OCI-LY3 (cell line): Measurements from ENCODE around the gene JOSD2.

Experiments
- CTCF ChIP-seq: fragments of 200-600, 300-600 bp; sonication (generic); IDR thresholded peaks from 2 replicates; pipeline ENCODE4 v1.5.1; 2014; ENCODE audit warnings: antibody characterized with exemption, low read length, low read depth
- EZH2phosphoT487 ChIP-seq: fragments of 200-600 bp; shearing (Covaris generic); IDR thresholded peaks from 2 replicates; pipeline ENCODE4 v1.6.1; 2018; ENCODE audit warnings: antibody characterized with exemption, mixed run types, low read depth

GRCh38 chr19:50531171-50531612, 20.2 kb upstream of the JOSD2 start:
- TF ChIP-seq CTCF (no peak), EZH2phosphoT487 (no peak)
